K562 (cell line): ENCODE results near the gene GBF1. TPM values are rescaled to one million over a fixed set of nuclear protein-coding genes. Genes with fewer than 3 reads are reported as not detected.

Experiments used
- ATAC-seq: fragments of 200-7000 bp; cut with Tn5 transposase; 3 replicates; pipeline ENCODE4 v1.9.1; 2020; ENCODE audit warnings: moderate library complexity
- BruUV-seq: library from RNA; stranded (reverse); fragments of 400-500 nt; replicated peaks from 2 replicates; lab custom pipeline; 2021; lab: Mats Ljungman, UMichigan
- CTCF ChIA-PET: fragments of 300-600 bp; formaldehyde crosslinking; extraction: SDS; loops from one replicate; lab custom pipeline; 2021; ENCODE audit warnings: low intra/inter-chr PET ratio; lab: Yijun Ruan, JAX
- POLR2A ChIA-PET: fragments of 300-600, 350-650 bp; sonication (Branson Sonifier 250); formaldehyde crosslinking; extraction: SDS; loops from one replicate; lab custom pipeline; 2021; ENCODE audit warnings: antibody characterized with exemption, inconsistent platforms; lab: Yijun Ruan, JAX
- DNase-seq, 4 experiments: peaks; one replicate each; pipeline versions ENCODE4 v3.0.0 to v3.0.0-alpha.2; 2011 to 2018; ENCODE audit warnings: low spot score in 3 of 4, mixed read lengths in 3 of 4; ENCODE audit errors: extremely low read depth in 1 of 4
- FAIRE-seq: peaks from 2 replicates; lab custom pipeline; 2011; peaks lifted over from hg19 to GRCh38; lab: Jason Lieb, UNC
- H2AFZ ChIP-seq: 2 replicates; pipeline ENCODE4 v1.6.0; 2011; ENCODE audit warnings: low read depth, low read length, control low read depth, inconsistent platforms
- H3K27ac ChIP-seq: fragments of 200-600 bp; 3 replicates; pipeline ENCODE4 v1.8.0; 2011; ENCODE audit warnings: low read depth, mild to moderate bottlenecking, control low read depth, inconsistent platforms, low read length, moderate library complexity, mixed read lengths; ENCODE audit errors: extremely low read depth
- H3K27me3 ChIP-seq, 2 experiments: fragments of 300-600 bp in 1 of 2; 2 replicates in 1 of 2; 3 replicates in 1 of 2; pipeline versions ENCODE4 v1.6.0 to v1.8.0; 2011; ENCODE audit warnings: inconsistent platforms in 2 of 2, low read length in 2 of 2, mild to moderate bottlenecking in 1 of 2, mixed read lengths in 1 of 2, moderate library complexity in 1 of 2; ENCODE audit not compliant: control insufficient read depth in 2 of 2, insufficient read depth in 2 of 2
- H3K36me3 ChIP-seq: fragments of 300-600 bp; 3 replicates; pipeline ENCODE4 v1.8.0; 2011; ENCODE audit warnings: mild to moderate bottlenecking, low read length, inconsistent platforms; ENCODE audit not compliant: control insufficient read depth, insufficient read depth
- H3K4me1 ChIP-seq, 2 experiments: fragments of 200-600 bp in 1 of 2; replicated peaks in 1 of 2; 2 replicates in 1 of 2; 3 replicates in 1 of 2; pipeline versions ENCODE4 v1.5.1 to v1.8.0; 2011; ENCODE audit warnings: inconsistent platforms in 2 of 2, low read length in 2 of 2, mild to moderate bottlenecking in 1 of 2, mixed read lengths in 1 of 2, moderate library complexity in 1 of 2; ENCODE audit not compliant: control insufficient read depth in 2 of 2, insufficient read depth in 2 of 2
- H3K4me2 ChIP-seq: 2 replicates; pipeline ENCODE4 v1.6.1; 2011; ENCODE audit warnings: low read length, control low read depth, inconsistent platforms, mixed read lengths; ENCODE audit not compliant: insufficient read depth
- H3K4me3 ChIP-seq: fragments of 200-600 bp; sonication (generic), shearing (Covaris generic); 2 replicates; pipeline ENCODE4 v1.5.1; 2016; ENCODE audit warnings: control low read depth, inconsistent platforms
- H3K79me2 ChIP-seq: fragments of 200-600 bp; 3 replicates; pipeline ENCODE4 v1.8.0; 2011; ENCODE audit warnings: low read length, inconsistent platforms; ENCODE audit not compliant: control insufficient read depth, insufficient read depth
- H3K9ac ChIP-seq, 2 experiments: 2 replicates each; pipeline versions ENCODE4 v1.6.0 to v1.6.1; 2011; ENCODE audit warnings: low read depth in 2 of 2, low read length in 2 of 2, control low read depth in 1 of 2, inconsistent platforms in 1 of 2, mild to moderate bottlenecking in 1 of 2, mixed read lengths in 1 of 2; ENCODE audit not compliant: insufficient read depth in 1 of 2
- H3K9me1 ChIP-seq: one replicate; pipeline ENCODE4 v1.6.0; 2011; ENCODE audit warnings: inconsistent platforms, mild to moderate bottlenecking, low read length, moderate library complexity; ENCODE audit not compliant: control insufficient read depth, insufficient read depth
- H3K9me3 ChIP-seq: replicated peaks from 2 replicates; pipeline ENCODE4 v1.5.1; 2011; ENCODE audit warnings: low read depth, low read length, inconsistent platforms; ENCODE audit not compliant: control insufficient read depth, insufficient read depth
- H4K20me1 ChIP-seq: replicated peaks from 2 replicates; pipeline ENCODE4 v1.6.1; 2011; ENCODE audit warnings: low read length, inconsistent platforms, mixed read lengths; ENCODE audit not compliant: control insufficient read depth, insufficient read depth
- BRD4 ChIP-seq: fragments of 200-600 bp; sonication (generic); IDR thresholded peaks from 2 replicates; pipeline ENCODE4 v1.6.1; 2017; ENCODE audit warnings: inconsistent platforms
- CBFA2T3 ChIP-seq: fragments of 450-650 bp; IDR thresholded peaks from 2 replicates; pipeline ENCODE4 v1.6.1; 2017
- CBX2 ChIP-seq: fragments of 200-600 bp; sonication (generic); IDR thresholded peaks from one replicate; pipeline ENCODE4 v1.6.1; 2012; ENCODE audit warnings: mild to moderate bottlenecking, low read length, inconsistent platforms; ENCODE audit not compliant: insufficient read depth, poor library complexity, severe bottlenecking
- E2F1 ChIP-seq: sonication (generic); formaldehyde crosslinking; IDR thresholded peaks from 2 replicates; pipeline ENCODE4 v1.8.1; 2023; ENCODE audit warnings: mild to moderate bottlenecking, missing genetic modification reagents, moderate library complexity
- ELF1 ChIP-seq: fragments of 200-800 bp; sonication (Bioruptor generic); IDR thresholded peaks from 2 replicates; pipeline ENCODE4 v1.6.1; 2016; ENCODE audit warnings: missing genetic modification characterization, missing compliant biosample characterization
- FOXM1 ChIP-seq, 2 experiments: fragments of 450-650 bp in 1 of 2; sonication (generic) in 1 of 2; formaldehyde crosslinking in 1 of 2; IDR thresholded peaks; 2 replicates each; pipeline versions ENCODE4 v1.6.1 to v1.9.0; 2017 to 2022; ENCODE audit warnings: low read depth in 2 of 2, mild to moderate bottlenecking in 2 of 2, missing genetic modification reagents in 1 of 2, moderate library complexity in 1 of 2
- FOXP4 ChIP-seq: sonication (generic); formaldehyde crosslinking; IDR thresholded peaks from 2 replicates; pipeline ENCODE4 v1.8.0; 2022; ENCODE audit warnings: mild to moderate bottlenecking, missing genetic modification reagents, borderline replicate concordance
- NFRKB ChIP-seq: fragments of 450-650 bp; IDR thresholded peaks from 2 replicates; pipeline ENCODE4 v1.6.1; 2016; ENCODE audit warnings: low read depth
- TCF7L2 ChIP-seq: fragments of 150-350 bp; IDR thresholded peaks from 2 replicates; pipeline ENCODE4 v1.6.1; 2016; ENCODE audit warnings: low read depth, mild to moderate bottlenecking, low read length, moderate library complexity
- TGIF2 ChIP-seq: sonication (generic); formaldehyde crosslinking; IDR thresholded peaks from 2 replicates; pipeline ENCODE4 v1.8.1; 2022; ENCODE audit warnings: mild to moderate bottlenecking, missing genetic modification reagents, moderate library complexity
- U2AF1 ChIP-seq: fragments of 200-400 bp; formaldehyde crosslinking; optimal IDR thresholded peaks from 2 replicates; pipeline ENCODE3; 2017; ENCODE audit warnings: mild to moderate bottlenecking, low read depth, low read length, moderate library complexity
- ZFP30 ChIP-seq: fragments of 250-450 bp; sonication (Bioruptor Pico); IDR thresholded peaks from 2 replicates; pipeline ENCODE4 v1.8.0; 2022; ENCODE audit warnings: moderate library complexity, mild to moderate bottlenecking, inconsistent platforms, borderline replicate concordance
- ZNF121 ChIP-seq: sonication (generic); formaldehyde crosslinking; conservative IDR thresholded peaks from 2 replicates; pipeline ENCODE4 v1.8.0; 2022; ENCODE audit warnings: missing genetic modification reagents
- ZNF146 ChIP-seq: IDR thresholded peaks from one replicate; pipeline ENCODE4 v1.6.1; 2018; ENCODE audit warnings: missing compliant biosample characterization; ENCODE audit not compliant: unreplicated experiment
- ZNF780A ChIP-seq: fragments of 250-450 bp; sonication (Bioruptor Pico); IDR thresholded peaks from 2 replicates; pipeline ENCODE4 v1.5.0; 2021; ENCODE audit warnings: mild to moderate bottlenecking
- WGBS: fragments of 100-300 bp; shearing (Covaris generic); methylation state at CpG from one replicate; pipeline ENCODE4 v1.1.6; 2016; ENCODE audit warnings: low coverage, mixed read lengths; ENCODE audit not compliant: insufficient coverage; ENCODE audit errors: missing lambda C conversion rate; 5-methylcytosine and 5-hydroxymethylcytosine counted together
- in situ Hi-C: fragments of 300-500 bp; cut with MboI; formaldehyde crosslinking; loops from 4 replicates; pipeline ENCODE4 v1.15.0; 2018; ENCODE audit warnings: inconsistent platforms, mixed read lengths
- intact Hi-C: fragments of 100-400 bp; cut with micrococcal nuclease; formaldehyde crosslinking; loops from 2 replicates; pipeline ENCODE4 v1.14.2; 2022
- polyA plus RNA-seq, 8 experiments: library from polyadenylated mRNA; depleted of rRNA in 4 of 8; stranded (reverse) in 5 of 8; unstranded in 3 of 8; fragments of >200 nt; fragmentation: Nextera tagmentation in 2 of 8; fragmentation: Illumina TruSeq in 1 of 8; extraction: Ambion mirVana in 2 of 8; extraction: Trizol in 1 of 8; gene quantifications; 2 replicates each; pipeline versions ENCODE4 v1.2.1 to v1.2.3, GENCODE V29; 2011 to 2014; ENCODE audit warnings: inconsistent platforms in 1 of 8, missing spikeins in 1 of 8
- total RNA-seq, 7 experiments: library from RNA; depleted of rRNA in 6 of 7; stranded (reverse); fragments of >200 nt in 6 of 7; fragmentation: Illumina TruSeq in 2 of 7; extraction: Trizol in 2 of 7; gene quantifications; 2 replicates each; pipeline versions ENCODE4 v1.2.1 to v1.2.3, GENCODE V29; 2011 to 2021; ENCODE audit warnings: low replicate concordance in 1 of 7

Gene GBF1
- total and polyA plus RNA-seq, 9 of the 15 experiments (the other 6 are each of a cell fraction or from before 2014, with no cell fraction given) = 0.69 to 28.0 (median 10.3) TPM

DNA sequence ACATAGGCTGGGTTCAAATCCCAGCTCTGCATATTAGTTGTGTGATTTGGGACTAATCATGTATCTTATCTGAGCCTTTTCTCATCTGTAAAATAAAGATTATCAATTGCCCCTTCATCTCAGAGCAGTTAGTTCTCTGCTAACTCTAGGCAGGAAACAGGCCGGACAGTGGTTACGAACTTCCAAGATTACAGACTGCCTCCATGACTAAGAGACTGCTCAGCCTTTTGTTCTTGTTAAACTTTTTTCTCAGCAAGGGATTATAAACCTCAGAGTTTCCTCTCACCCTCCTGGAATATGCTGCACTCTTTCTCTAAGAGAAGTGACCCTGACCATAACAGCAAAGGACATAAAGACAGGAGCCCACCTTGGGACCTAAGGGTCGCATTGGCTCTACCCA, 97.6 kb downstream of the GBF1 start:
- TF ChIP-seq ELF1 (tag) (no peak), ZNF780A (CRISPR knock-in tag) (no peak), BRD4 (no peak), TGIF2 (CRISPR knock-in tag) (no peak), ZFP30 (CRISPR knock-in tag) (no peak), NFRKB (no peak), ZNF121 (CRISPR knock-in tag) (no peak), ZNF146 (no peak), FOXP4 (CRISPR knock-in tag) (no peak), FOXM1 (IDR thresholded peaks at IDR 0.05; ENCODE audit: low read depth) (no peak), FOXM1 (CRISPR knock-in tag; IDR thresholded peaks at IDR 0.05; ENCODE audit: low read depth) (no peak), TCF7L2 (no peak), U2AF1 (no peak), CBX2 (no peak), E2F1 (CRISPR knock-in tag) (no peak), CBFA2T3 (no peak)
- in situ Hi-C loops = no loop called here
- Histone ChIP-seq H3K9me1 (no peaks in the 10 kb centered on the region), H3K4me2 (no peak overlapping the region), H3K27ac (no peak overlapping the region), H3K4me1 (no peaks in the 10 kb centered on the region; a peak in 1 of 5 replicates), H3K9me3 (no peaks in the 10 kb centered on the region), H2AFZ (no peak overlapping the region), H4K20me1 (peaks cover 4% of the 10 kb centered on the region; the same call in 1 of the 2 replicates), H3K9ac (no peak overlapping the region), H3K79me2 (no peaks in the 10 kb centered on the region; the same call in 2 of the 3 replicates), H3K27me3 (no peaks in the 10 kb centered on the region), H3K4me3 (no peak overlapping the region), H3K36me3 (peaks cover 11% of the 10 kb centered on the region; the same call in 2 of the 3 replicates)
- POLR2A ChIA-PET = no interaction called here
- ATAC-seq = no peak
- 89% methylated on average over 3 of the region's 3 CpGs for WGBS
- no peak for FAIRE-seq
- intact Hi-C loops = no loop called here
- BruUV-seq = no TSS peak
- CTCF ChIA-PET = no interaction called here
- DNase-seq = no peak
